ENCODE data around the gene RNF130. TPM values are rescaled to one million over a fixed set of nuclear protein-coding genes. Genes with fewer than 3 reads are reported as not detected.
"Not testable (repeated sequence)": the region's sequence is repeated elsewhere in the genome, so short reads cannot be mapped to it uniquely, and the experiment has no call there.

RNF130 gene
- total RNA-seq, 1 donor from 2014 or later, result 102 TPM

- peak; percentile 81 for ATAC-seq
Observed at GRCh38 chr5:180026320-180026719, 45.2 kb downstream of the RNF130 start.

DNA sequence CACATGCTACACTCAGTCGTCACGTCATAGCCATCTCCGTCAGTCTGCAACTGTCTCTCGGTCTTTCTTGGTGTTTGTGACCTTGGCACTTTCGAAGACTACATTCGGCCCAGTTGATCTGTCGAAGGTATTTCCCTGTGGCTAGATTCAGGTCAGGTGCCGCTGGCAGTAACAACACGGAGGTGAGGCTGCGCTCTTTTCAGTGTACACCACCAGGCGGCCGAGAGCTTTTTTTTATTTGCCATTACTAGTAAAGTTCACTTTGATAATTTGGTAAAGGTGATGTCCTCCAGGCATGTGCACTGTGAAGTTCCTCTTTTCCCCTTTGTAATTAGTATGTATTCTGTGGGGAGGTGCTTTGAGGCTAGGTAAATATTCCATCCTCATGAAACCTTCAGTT, 49.7 kb downstream of the RNF130 start:
- ATAC-seq, result no peak
- no peak for DNase-seq (ENCODE audit: low spot score)

More at GRCh38 chr5:180026320-180026719, 45.2 kb downstream of the RNF130 start:
- DNase-seq (ENCODE audit: low spot score), result no peak

- no peak for ATAC-seq
- no peak for DNase-seq (ENCODE audit: low spot score)
Observed at GRCh38 chr5:180020176-180020575, 51.4 kb downstream of the RNF130 start.

DNA sequence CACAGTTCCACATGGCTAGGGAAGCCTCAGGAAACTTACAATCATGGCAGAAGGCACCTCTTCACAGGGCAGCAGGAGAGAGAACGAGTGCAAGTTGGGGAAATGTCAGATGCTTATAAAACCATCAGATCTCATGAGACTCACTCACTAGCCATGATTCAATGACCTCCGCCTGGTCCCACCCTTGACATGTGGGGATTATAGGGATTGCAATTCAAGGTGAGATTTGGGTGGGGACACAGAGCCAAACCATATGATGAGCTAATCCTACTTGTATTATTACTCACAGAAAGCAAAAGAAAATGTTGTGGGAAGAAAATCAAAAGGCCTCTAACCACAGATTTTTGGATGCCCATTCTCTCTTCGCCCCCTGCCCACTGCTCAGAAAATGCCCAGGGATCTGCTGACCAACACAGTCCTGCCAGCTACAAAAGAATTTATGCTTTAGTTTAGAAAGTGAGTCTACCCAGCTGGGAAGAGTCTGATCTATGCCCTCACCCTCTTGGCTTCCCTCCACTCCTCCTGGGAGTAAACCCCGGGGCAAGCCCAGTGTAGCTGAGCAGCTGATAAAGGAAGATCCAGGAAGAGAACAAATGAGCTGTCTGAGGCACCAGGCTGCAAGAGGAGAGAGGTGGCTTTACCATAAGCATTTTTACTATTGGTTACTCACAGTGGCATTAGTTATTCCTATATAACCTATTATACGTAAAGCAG, 53.1 kb downstream of the RNF130 start:
- ATAC-seq (peak; percentile 87), DNase-seq (ENCODE audit: low spot score) (no peak)

DNA sequence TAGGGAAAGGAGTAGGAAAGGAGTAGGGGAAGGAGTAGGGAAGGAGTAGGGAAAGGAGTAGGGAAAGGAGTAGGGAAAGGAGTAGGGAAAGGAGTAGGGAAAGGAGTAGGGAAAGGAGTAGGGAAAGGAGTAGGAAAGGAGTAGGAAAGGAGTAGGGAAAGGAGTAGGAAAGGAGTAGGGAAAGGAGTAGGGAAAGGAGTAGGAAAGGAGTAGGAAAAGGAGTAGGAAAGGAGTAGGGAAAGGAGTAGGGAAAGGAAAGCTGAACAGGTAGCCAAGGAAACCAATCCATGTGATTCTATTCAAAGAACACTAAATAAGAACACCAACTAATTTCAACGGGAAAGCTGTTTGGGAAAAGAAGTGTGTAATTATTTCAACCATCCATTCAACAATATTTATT, 56.0 kb downstream of the RNF130 start:
- ATAC-seq, result not testable (repeated sequence)

DNA sequence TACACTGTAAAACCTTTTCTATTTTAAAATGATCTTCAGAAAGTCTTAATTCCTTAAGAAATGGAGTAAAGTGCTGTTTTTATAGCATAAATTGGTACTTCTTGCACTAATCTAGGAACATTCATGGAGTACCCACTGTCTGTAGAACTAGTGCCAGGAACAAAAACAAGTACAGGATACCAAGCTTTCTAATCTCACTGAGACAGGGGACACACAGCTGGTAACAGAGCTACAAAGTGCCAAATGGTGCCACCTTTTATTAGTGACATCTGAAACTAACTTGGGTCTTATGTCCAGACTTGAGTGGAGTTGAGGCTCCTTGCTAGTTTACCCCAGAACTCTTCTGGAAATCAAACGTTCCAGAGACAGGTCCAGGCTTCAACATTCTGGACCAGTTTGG, 57.9 kb downstream of the RNF130 start:
- ATAC-seq (no peak), DNase-seq (ENCODE audit: low spot score) (no peak)

More for the DNA sequence above, 56.0 kb downstream of the RNF130 start:
- not testable (repeated sequence) for DNase-seq (ENCODE audit: low spot score)

GRCh38 chr5:180012316-180012715, 59.2 kb downstream of the RNF130 start:
- ATAC-seq (no peak), DNase-seq (ENCODE audit: low spot score) (no peak)

DNA sequence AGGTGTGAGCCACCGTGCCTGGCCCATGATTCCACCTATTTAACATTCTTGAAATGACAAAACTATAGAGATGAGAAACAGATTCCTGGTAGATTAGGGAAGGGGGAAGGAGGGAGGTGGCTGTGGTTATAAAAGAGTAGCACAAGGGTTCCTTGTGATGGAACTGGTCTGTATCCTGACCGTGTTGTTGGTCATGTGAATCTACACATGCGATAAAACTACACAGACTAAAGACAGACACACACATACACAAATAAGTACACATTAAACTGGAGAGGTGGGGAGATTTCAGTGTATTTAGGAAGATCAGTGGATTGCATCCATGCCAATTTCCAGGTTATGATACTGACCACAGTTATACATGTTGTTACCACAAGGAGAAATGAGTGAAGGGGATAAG, 60.9 kb downstream of the RNF130 start:
- DNase-seq (ENCODE audit: low spot score), result no peak
- no peak for ATAC-seq

- DNase-seq (ENCODE audit: low spot score), result no peak
- no peak for ATAC-seq
Observed at GRCh38 chr5:180009581-180009980, 62.0 kb downstream of the RNF130 start.

DNA sequence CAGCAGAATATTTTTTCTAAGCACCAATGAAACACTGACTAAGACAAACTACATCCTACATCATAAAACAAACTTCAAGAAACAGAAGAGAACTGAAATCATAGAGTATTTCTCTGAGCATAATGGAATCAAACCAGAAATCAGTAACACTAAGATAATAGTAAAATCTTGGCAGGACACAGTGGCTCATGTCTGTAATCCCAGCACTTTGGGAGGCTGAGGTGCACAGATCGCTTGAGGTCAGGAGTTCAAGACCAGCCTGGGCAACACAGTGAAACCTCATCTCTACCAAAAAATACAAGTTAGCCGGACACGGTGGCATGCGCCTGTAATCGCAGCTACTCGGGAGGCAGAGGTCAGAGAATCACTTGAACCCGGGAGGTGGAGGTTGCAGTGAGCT, 63.1 kb downstream of the RNF130 start:
- ATAC-seq, result no peak

DNA sequence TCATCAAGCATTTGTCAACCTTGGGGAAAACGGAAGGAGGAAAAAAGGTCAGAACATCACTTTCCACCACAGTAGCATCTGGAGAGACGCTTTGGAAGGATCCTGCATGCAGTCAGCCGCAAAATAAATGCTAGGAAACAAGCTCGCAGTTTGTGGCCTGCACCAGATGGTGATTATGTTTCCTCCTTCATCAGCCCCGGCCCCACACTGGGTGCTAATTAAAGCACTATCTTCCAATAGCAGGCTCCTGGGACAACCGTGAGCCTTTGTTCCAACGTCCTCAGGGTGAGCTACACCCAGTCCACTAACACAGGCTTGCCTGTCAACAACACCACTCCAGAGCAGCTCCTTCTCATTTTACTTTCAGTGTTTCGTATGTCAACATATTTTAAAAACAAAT, 64.0 kb downstream of the RNF130 start:
- ATAC-seq (no peak), DNase-seq (ENCODE audit: low spot score) (no peak)

More for the DNA sequence above, 63.1 kb downstream of the RNF130 start:
- DNase-seq (ENCODE audit: low spot score), result no peak

DNA sequence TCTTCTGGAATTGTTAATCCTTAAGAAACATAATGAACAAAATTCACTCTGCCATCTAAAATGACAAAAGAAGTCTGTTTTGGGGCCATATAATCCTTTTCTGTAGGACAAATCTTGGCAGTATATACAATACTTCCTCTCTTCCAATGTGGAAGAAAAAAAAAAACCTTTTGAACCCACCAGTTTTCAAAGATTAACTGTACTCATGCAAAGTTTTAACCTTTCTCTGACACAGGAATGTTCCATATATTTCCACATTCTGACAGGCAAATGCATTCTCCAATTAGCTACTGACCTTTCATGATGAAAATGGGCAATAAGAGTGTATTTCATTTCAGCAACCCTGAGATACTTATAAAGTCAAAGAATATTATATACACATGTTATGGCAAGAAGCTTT, 65.4 kb downstream of the RNF130 start:
- no peak for DNase-seq (ENCODE audit: low spot score)
- no peak for ATAC-seq

DNA sequence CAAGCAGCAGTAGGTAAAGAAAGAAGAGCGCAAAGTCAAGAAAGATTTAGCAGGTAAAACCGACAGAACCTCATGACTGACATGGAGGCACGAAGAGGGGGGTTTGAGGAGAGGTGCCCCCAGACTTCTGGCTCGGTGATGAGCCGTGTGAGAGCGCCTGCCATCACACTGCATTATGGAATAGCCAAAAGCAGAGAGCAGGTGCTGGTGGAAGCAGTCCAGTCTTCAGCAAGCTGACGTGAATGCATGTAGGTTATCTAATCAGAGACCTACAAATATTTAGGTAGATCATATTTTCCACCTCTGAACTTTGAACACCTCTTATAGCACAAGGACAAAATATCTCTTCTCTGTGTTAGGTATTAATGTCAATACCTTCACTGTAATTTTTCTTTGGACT, 68.4 kb downstream of the RNF130 start:
- DNase-seq (ENCODE audit: low spot score), result no peak

GRCh38 chr5:180001742-180002141, 69.8 kb downstream of the RNF130 start:
- no peak for DNase-seq (ENCODE audit: low spot score)
- peak; percentile 30 for ATAC-seq

More for the DNA sequence above, 68.4 kb downstream of the RNF130 start:
- ATAC-seq, result no peak

DNA sequence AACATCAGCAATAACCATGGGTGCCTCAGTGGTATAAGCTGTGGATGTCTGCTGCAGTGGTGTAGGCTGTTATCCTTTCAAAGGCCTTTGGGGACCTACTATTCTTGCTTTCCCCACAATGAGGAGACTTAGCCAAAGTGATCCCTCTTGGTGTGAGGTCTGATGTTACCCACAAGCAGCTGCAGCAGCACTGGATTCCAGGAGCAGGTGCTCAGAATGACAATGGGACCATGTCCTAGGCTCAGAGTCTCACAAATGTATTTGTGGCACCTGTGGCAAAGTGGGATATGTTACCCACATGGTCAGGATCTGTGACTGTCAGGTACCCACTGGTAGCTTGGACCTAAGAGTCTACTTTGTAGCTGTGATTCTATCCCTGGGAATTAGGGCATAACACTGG, 70.4 kb downstream of the RNF130 start:
- DNase-seq (ENCODE audit: low spot score) (no peak), ATAC-seq (no peak)

- DNase-seq (ENCODE audit: low spot score) (no peak), ATAC-seq (no peak)
Observed at GRCh38 chr5:179998485-179998884, 73.1 kb downstream of the RNF130 start.

DNA sequence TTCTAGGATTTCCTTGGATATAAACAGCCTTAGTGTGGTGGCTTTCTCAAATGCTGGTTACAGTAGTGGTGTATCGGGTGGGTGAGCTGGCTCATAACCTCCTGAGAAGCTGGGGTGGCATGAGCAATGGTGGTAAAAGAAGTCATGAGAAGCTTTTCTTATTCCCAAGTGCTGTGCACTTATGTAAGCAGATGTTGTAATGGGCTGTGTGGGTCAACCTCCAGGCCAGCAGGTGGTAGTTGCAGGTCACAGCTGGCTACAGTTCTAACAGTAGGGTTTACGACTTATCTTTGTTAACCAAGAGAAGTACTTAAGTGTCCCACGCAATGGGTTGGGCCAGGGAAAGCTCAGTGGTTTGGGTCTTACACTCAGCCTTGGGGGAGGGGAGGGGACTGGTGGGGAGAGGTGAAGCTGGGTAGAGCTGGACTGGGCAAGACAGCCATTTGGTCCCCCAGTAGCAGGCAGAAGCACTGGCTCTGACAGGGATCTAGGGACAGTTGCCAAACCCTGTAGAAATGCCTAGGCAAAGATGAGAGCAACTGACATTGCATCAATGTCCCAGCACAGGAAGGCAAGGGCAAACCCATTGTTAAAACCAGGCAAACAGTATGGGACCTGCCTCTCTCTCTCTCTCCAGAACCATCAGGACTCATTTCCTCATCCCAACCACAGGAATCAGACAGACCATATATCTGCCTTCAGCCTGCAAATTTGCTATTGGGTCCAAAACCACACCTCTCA, 76.8 kb downstream of the RNF130 start:
- ATAC-seq, result peak; percentile 88
- no peak for DNase-seq (ENCODE audit: low spot score)

DNA sequence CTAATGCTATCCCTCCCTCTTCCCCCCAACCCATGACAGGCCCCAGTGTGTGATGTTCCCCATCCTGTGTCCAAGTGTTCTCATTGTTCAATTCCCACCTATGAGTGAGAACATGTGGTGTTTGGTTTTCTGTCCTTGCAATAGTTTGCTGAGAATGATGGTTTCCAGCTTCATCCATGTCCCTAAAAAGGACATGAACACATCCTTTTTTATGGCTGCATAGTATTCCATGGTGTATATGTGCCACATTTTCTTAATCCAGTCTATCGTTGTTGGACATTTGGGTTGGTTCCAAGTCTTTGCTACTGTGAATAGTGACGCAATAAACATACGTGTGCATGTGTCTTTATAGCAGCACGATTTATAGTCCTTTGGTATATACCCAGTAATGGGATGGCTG, 78.7 kb downstream of the RNF130 start:
- ATAC-seq; DNase-seq (ENCODE audit: low spot score): not testable (repeated sequence)

DNA sequence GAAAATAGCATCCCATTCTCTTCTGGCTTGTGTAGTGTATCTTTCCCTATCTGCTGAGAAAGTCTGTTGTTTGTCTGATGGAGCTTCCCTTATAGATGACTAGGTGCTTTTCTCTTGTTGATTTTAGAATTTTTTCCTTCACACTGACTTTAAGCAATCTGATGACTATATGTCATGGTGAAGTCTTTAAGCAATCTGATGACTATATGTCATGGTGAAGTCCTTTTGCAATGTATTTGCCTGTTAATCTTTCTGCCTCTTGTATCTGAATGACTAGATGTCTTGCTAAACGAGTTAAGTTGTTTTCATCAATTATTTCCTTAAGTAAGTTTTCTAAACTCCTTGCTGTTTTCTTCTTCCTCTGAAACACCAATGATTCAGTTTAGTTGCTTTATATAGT, 80.5 kb downstream of the RNF130 start:
- DNase-seq (ENCODE audit: low spot score) (no peak), ATAC-seq (no peak)

DNA sequence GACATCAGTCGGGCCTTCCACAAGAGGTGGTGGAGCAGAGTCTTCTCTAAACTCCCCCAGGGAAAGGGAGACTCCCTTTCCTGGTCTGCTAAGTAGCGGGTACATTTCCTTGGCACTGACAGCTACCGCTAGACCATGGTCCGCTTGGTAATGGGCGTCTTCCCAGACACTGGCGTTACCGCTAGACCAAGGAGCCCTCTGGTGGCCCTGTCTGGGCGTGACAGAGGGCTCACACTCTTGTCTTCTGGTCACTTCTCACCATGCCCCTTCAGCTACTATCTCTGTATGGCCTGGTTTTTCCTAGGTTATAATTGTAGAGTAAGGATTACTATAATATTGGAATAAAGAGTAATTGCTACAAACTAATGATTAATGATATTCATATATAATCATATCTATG, 81.0 kb downstream of the RNF130 start:
- DNase-seq (ENCODE audit: low spot score); ATAC-seq: not testable (repeated sequence)

DNA sequence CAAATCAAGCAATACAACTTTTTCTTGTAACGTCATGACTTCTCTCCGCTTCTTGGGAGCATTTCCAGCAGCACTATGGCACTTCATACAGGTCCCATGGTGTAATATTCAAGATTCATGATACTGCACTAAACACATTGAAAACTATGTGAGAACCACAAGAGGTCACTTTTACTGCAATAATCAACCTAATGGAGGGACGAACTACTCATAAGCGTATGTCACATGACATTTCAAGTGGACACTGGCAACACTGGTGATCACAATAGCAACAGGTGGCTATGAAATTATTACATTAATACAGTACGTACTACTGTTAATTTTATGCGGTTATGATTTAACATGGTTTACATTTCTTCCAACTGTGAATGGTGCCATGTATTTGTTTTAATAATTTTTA, 85.2 kb downstream of the RNF130 start:
- DNase-seq (ENCODE audit: low spot score) (no peak), ATAC-seq (peak; percentile 51)

GRCh38 chr5:179981636-179982035, 89.9 kb downstream of the RNF130 start:
- DNase-seq (ENCODE audit: low spot score) (no peak), ATAC-seq (no peak)
